Measurements from ENCODE around the gene KYNU.

Gene KYNU

GRCh38 chr2:142871396-142871795 is 6.1 kb upstream of the KYNU start:
- Histone ChIP-seq H3K9ac (no peak overlapping the region), H4K20me1 (ENCODE audit: insufficient read depth) (no peaks in the 10 kb centered on the region), H3K4me2 (no peak overlapping the region), H2AFZ (ENCODE audit: low read depth) (no peak overlapping the region), H3K27ac (no peak overlapping the region), H3K4me3 (IDR thresholded peaks at IDR 0.05; ENCODE audit: insufficient read depth, low read depth, low read length) (no peak overlapping the region), H3K27me3 (ENCODE audit: insufficient read depth, low read depth) (no peaks in the 10 kb centered on the region), H3K79me2 (ENCODE audit: insufficient read depth, low read depth) (no peaks in the 10 kb centered on the region), H3K4me1 (ENCODE audit: low read depth, poor library complexity, severe bottlenecking) (no peaks in the 10 kb centered on the region), H3K36me3 (ENCODE audit: insufficient read depth) (no peaks in the 10 kb centered on the region)
- TF ChIP-seq CTCF (conservative IDR thresholded peaks at IDR 0.05; ENCODE audit: low read depth, low read length): no peak

- Histone ChIP-seq H3K36me3 (ENCODE audit: insufficient read depth) (no peaks in the 10 kb centered on the region), H3K4me1 (ENCODE audit: low read depth, poor library complexity, severe bottlenecking) (no peaks in the 10 kb centered on the region), H3K27me3 (ENCODE audit: insufficient read depth, low read depth) (no peaks in the 10 kb centered on the region), H3K9ac (no peak overlapping the region), H2AFZ (ENCODE audit: low read depth) (no peak overlapping the region), H3K27ac (no peak overlapping the region), H4K20me1 (ENCODE audit: insufficient read depth) (no peaks in the 10 kb centered on the region), H3K4me3 (IDR thresholded peaks at IDR 0.05; ENCODE audit: insufficient read depth, low read depth, low read length) (no peak overlapping the region), H3K79me2 (ENCODE audit: insufficient read depth, low read depth) (no peaks in the 10 kb centered on the region), H3K4me2 (no peak overlapping the region)
- no peak for TF ChIP-seq CTCF (conservative IDR thresholded peaks at IDR 0.05; ENCODE audit: low read depth, low read length)
Observed at GRCh38 chr2:142872882-142873724, 4.4 kb upstream of the KYNU start.

- no peak for TF ChIP-seq CTCF (conservative IDR thresholded peaks at IDR 0.05; ENCODE audit: low read depth, low read length)
- no peak overlapping the region for H3K27ac ChIP-seq
- H3K4me3 ChIP-seq (IDR thresholded peaks at IDR 0.05; ENCODE audit: insufficient read depth, low read depth, low read length): no peak overlapping the region
- H3K36me3 ChIP-seq (ENCODE audit: insufficient read depth): no peaks in the 10 kb centered on the region
- H4K20me1 ChIP-seq (ENCODE audit: insufficient read depth): no peaks in the 10 kb centered on the region
- no peaks in the 10 kb centered on the region for H3K79me2 ChIP-seq (ENCODE audit: insufficient read depth, low read depth)
- H3K4me1 ChIP-seq (ENCODE audit: low read depth, poor library complexity, severe bottlenecking): no peaks in the 10 kb centered on the region
- no peaks in the 10 kb centered on the region for H3K27me3 ChIP-seq (ENCODE audit: insufficient read depth, low read depth)
- H3K4me2 ChIP-seq: no peak overlapping the region
- no peak overlapping the region for H2AFZ ChIP-seq (ENCODE audit: low read depth)
- H3K9ac ChIP-seq: no peak overlapping the region
Observed at GRCh38 chr2:142873831-142874287, 3.6 kb upstream of the KYNU start.

- no peaks in the 10 kb centered on the region for H4K20me1 ChIP-seq (ENCODE audit: insufficient read depth)
- TF ChIP-seq CTCF (conservative IDR thresholded peaks at IDR 0.05; ENCODE audit: low read depth, low read length): no peak
- H3K27ac ChIP-seq: no peak overlapping the region
- no peaks in the 10 kb centered on the region for H3K27me3 ChIP-seq (ENCODE audit: insufficient read depth, low read depth)
- no peak overlapping the region for H3K4me2 ChIP-seq
- no peak overlapping the region for H2AFZ ChIP-seq (ENCODE audit: low read depth)
- no peak overlapping the region for H3K4me3 ChIP-seq (IDR thresholded peaks at IDR 0.05; ENCODE audit: insufficient read depth, low read depth, low read length)
- no peaks in the 10 kb centered on the region for H3K79me2 ChIP-seq (ENCODE audit: insufficient read depth, low read depth)
- no peaks in the 10 kb centered on the region for H3K4me1 ChIP-seq (ENCODE audit: low read depth, poor library complexity, severe bottlenecking)
- no peaks in the 10 kb centered on the region for H3K36me3 ChIP-seq (ENCODE audit: insufficient read depth)
- no peak overlapping the region for H3K9ac ChIP-seq
Observed at GRCh38 chr2:142874293-142874814, 3.1 kb upstream of the KYNU start.

Data from KMS-11 (cell line).